GM12873 (cell line): ENCODE results near the gene E2F2.

Source experiments
- CTCF ChIP-seq: IDR thresholded peaks from 2 replicates; pipeline ENCODE4 v1.5.1; 2012; ENCODE audit warnings: low read depth, mild to moderate bottlenecking, moderate library complexity, low read length, control low read depth; ENCODE audit not compliant: insufficient read depth; ENCODE audit errors: missing control alignments

Gene E2F2

GRCh38 chr1:23561076-23561812, 30.2 kb upstream of the E2F2 start:
- TF ChIP-seq CTCF: no peak

DNA sequence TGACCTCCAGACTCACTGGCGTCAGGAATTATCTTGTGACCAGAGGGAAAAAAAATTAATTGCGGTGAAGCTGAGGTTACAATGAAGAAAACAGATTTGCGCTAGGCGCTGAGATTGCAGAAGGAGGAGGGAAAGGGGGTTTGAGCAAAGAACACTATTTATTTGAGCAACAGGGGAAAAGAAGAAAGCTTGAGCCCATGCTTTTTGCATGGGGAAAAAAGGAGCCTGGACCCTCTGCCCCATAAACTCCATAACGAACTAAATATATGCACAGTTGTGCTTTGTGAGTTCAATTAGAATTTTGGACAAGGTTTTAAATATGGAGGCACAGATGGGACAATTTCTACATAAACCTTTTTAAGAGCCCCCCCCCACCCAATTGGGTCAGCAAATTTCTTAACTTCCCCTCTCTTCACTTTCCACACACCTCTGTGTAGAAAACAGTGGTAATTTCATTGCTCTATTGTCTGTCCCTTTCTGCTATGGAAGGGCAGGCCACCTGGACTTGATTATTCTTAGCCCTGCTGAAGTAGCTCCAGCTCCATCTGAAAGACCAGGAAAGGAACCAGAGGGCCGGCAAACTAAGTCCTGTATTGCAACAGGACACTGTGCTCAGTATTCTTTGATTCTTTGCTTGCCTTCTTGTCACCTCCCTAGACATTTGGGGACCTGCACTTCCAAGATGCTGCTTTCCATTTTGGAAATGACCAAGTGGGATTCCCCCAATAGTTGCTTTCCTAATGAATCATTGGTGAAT, 29.1 kb upstream of the E2F2 start:
- TF ChIP-seq CTCF: no peak

DNA sequence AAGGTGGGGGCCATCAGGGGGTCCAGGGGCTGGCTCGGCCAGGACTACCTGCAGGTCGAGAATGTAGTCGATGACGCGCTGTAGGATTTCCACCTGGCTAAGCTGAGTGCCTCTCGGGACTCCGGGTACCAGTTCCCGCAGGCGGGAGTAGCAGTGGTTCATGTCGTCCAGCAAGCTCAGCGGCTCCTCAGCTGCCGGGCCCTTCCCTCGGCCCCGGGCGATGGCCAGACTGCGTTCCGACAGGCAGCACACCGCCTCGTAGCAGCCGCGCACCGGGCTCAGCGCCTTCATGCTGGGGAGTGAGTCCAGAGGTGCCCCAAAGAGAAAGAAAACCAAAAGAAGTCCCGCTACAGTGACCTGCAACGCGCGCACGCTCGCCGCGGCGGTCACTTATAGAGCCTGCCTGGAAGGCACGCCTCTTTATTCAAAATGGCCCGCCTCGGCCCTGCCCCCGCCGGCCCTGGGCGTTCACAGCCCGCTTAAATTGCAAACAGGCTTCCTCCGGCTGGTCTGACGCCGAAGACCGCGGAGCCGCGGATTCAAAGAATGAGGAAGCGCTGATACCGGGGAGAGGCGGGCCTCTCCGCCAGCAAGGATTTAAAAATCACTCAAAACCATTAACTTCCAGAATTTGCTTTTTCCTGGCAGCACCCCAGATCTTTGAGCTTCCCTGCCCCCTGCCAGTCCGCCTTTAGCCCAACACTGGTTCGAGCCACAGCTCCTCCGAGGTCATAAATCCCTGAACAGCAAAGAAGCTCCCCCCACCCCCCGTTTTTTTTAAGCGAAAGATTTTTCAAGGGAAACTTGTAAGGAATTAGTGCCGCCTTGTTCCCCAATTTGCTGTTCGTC, 28.3 kb upstream of the E2F2 start, which contains the start of gene ID3:
Gene ID3, minus strand, starts transcription at position 366 of the 849 bp plus-strand sequence. Its CDS starts 75 bp downstream, at position 291.
- TF ChIP-seq CTCF: no peak

GRCh38 chr1:23558872-23559135, 27.8 kb upstream of the E2F2 start:
- no peak for TF ChIP-seq CTCF

- TF ChIP-seq CTCF: no peak
Measured at GRCh38 chr1:23558140-23558871, 27.3 kb upstream of the E2F2 start.

- no peak for TF ChIP-seq CTCF
Measured at GRCh38 chr1:23557471-23558124, 26.6 kb upstream of the E2F2 start.
